HepG2 (cell line): ENCODE data around the gene COL18A1. TPM values are rescaled to one million over a fixed set of nuclear protein-coding genes. Genes with fewer than 3 reads are reported as not detected.

Source experiments
- BATF2 ChIP-seq: sonication (generic); formaldehyde crosslinking; IDR thresholded peaks from 2 replicates; pipeline ENCODE4 v1.8.0; 2022; ENCODE audit warnings: mild to moderate bottlenecking, missing genetic modification reagents, moderate library complexity
- CHCHD3 ChIP-seq: sonication (generic); formaldehyde crosslinking; IDR thresholded peaks from 2 replicates; pipeline ENCODE4 v1.8.0; 2022; ENCODE audit warnings: mild to moderate bottlenecking, missing genetic modification reagents, moderate library complexity
- MAF1 ChIP-seq: sonication (generic); formaldehyde crosslinking; IDR thresholded peaks from 2 replicates; pipeline ENCODE4 v1.5.0; 2020; ENCODE audit warnings: missing genetic modification reagents, borderline replicate concordance
- POGZ ChIP-seq: sonication (generic); formaldehyde crosslinking; IDR thresholded peaks from 2 replicates; pipeline ENCODE4 v1.4.0; 2020; ENCODE audit warnings: mild to moderate bottlenecking, missing genetic modification reagents
- PRDM15 ChIP-seq: sonication (generic); formaldehyde crosslinking; IDR thresholded peaks from 2 replicates; pipeline ENCODE4 v1.4.0; 2020; ENCODE audit warnings: missing genetic modification reagents
- RFX5 ChIP-seq: IDR thresholded peaks from 2 replicates; pipeline ENCODE4 v1.6.1; 2011; ENCODE audit warnings: low read depth, low read length, improper control_type of control experiment
- RNF219 ChIP-seq: sonication (generic); formaldehyde crosslinking; IDR thresholded peaks from 2 replicates; pipeline ENCODE4 v1.5.0; 2020; ENCODE audit warnings: mild to moderate bottlenecking, missing genetic modification reagents
- SMARCE1 ChIP-seq: fragments of 450-650 bp; IDR thresholded peaks from 2 replicates; pipeline ENCODE4 v1.6.1; 2017; ENCODE audit warnings: borderline replicate concordance
- SMYD3 ChIP-seq: sonication (generic); formaldehyde crosslinking; IDR thresholded peaks from 2 replicates; pipeline ENCODE4 v1.8.1; 2023; ENCODE audit warnings: mild to moderate bottlenecking, missing genetic modification reagents
- TEAD3 ChIP-seq: optimal IDR thresholded peaks from 2 replicates; pipeline ENCODE3; 2016; ENCODE audit warnings: borderline replicate concordance
- TIGD3 ChIP-seq: sonication (generic); formaldehyde crosslinking; IDR thresholded peaks from 2 replicates; pipeline ENCODE4 v1.5.1; 2020; ENCODE audit warnings: mild to moderate bottlenecking, missing genetic modification reagents, borderline replicate concordance
- TMF1 ChIP-seq: sonication (generic); formaldehyde crosslinking; IDR thresholded peaks from 2 replicates; pipeline ENCODE4 v1.8.1; 2022; ENCODE audit warnings: low read depth, missing genetic modification reagents
- TRAFD1 ChIP-seq: sonication (generic); formaldehyde crosslinking; IDR thresholded peaks from 2 replicates; pipeline ENCODE4 v1.5.1; 2020; ENCODE audit warnings: missing genetic modification reagents, mild to moderate bottlenecking, borderline replicate concordance
- YEATS4 ChIP-seq: sonication (generic); formaldehyde crosslinking; IDR thresholded peaks from 2 replicates; pipeline ENCODE4 v1.4.0; 2020; ENCODE audit warnings: missing genetic modification reagents, borderline replicate concordance
- ZNF337 ChIP-seq: sonication (generic); formaldehyde crosslinking; IDR thresholded peaks from 2 replicates; pipeline ENCODE4 v1.5.1; 2020; ENCODE audit warnings: missing genetic modification reagents, low read depth, mild to moderate bottlenecking, borderline replicate concordance
- ZNF382 ChIP-seq: sonication (generic); formaldehyde crosslinking; IDR thresholded peaks from 2 replicates; pipeline ENCODE4 v1.5.0; 2020; ENCODE audit warnings: missing genetic modification reagents, mild to moderate bottlenecking, borderline replicate concordance
- ZNF616 ChIP-seq: sonication (generic); formaldehyde crosslinking; IDR thresholded peaks from 2 replicates; pipeline ENCODE4 v1.5.0; 2020; ENCODE audit warnings: low read depth, mild to moderate bottlenecking, missing genetic modification reagents
- ZNF713 ChIP-seq: sonication (generic); formaldehyde crosslinking; IDR thresholded peaks from 2 replicates; pipeline ENCODE4 v1.4.0; 2020; ENCODE audit warnings: mild to moderate bottlenecking, missing genetic modification reagents
- polyA plus RNA-seq, 8 experiments: library from polyadenylated mRNA; depleted of rRNA in 3 of 8; stranded (reverse) in 7 of 8; unstranded in 1 of 8; fragments of >200 nt; fragmentation: Illumina TruSeq in 4 of 8; extraction: Trizol in 4 of 8; gene quantifications; 2 replicates each; pipeline versions ENCODE4 v1.2.1 to v1.2.3, GENCODE V29; 2011 to 2016; ENCODE audit warnings: low read depth in 4 of 8, missing spikeins in 1 of 8, mixed read lengths in 1 of 8; ENCODE audit not compliant: insufficient read depth in 1 of 8
- total RNA-seq, 5 experiments: library from RNA; depleted of rRNA; stranded (reverse); fragments of >200 nt; fragmentation: Illumina TruSeq; extraction: Trizol; gene quantifications; 2 replicates each; pipeline ENCODE4 v1.2.3, GENCODE V29; 2016; ENCODE audit warnings: low read depth in 1 of 5

The COL18A1 gene
- total and polyA plus RNA-seq, 2 of the 13 experiments (the other 11 are each of a cell fraction or from before 2014, with no cell fraction given) = 79.0 to 102 TPM

- no peak for TF ChIP-seq BATF2 (CRISPR knock-in tag)
- peak; percentile 85; the same call in 1 of the 2 replicates for TF ChIP-seq ZNF337
- peak; percentile 58 for TF ChIP-seq YEATS4
- TF ChIP-seq TIGD3 (CRISPR knock-in tag) = no peak
- no peak for TF ChIP-seq ZNF382 (CRISPR knock-in tag)
- TF ChIP-seq RFX5 = no peak
- 0 out of 2 replicates have a peak, but pooled peaks have one; percentile 69 for TF ChIP-seq MAF1 (CRISPR knock-in tag)
- TF ChIP-seq POGZ (CRISPR knock-in tag) = peak; percentile 18; the same call in 1 of the 2 replicates
- no peak for TF ChIP-seq SMARCE1
- TF ChIP-seq TMF1 (CRISPR knock-in tag) = no peak
- no peak for TF ChIP-seq ZNF616 (CRISPR knock-in tag)
- TF ChIP-seq TEAD3 (CRISPR knock-in tag) = peak; percentile 100
- TF ChIP-seq RNF219 (CRISPR knock-in tag) = 0 out of 2 replicates have a peak, but pooled peaks have one; percentile 52
- TF ChIP-seq PRDM15 (CRISPR knock-in tag) = no peak
- TF ChIP-seq CHCHD3 = no peak
- no peak for TF ChIP-seq TRAFD1 (CRISPR knock-in tag)
- no peak; the same call in 1 of the 2 replicates for TF ChIP-seq SMYD3
- no peak for TF ChIP-seq ZNF713
Measured at GRCh38 chr21:45430521-45431501, 25.8 kb downstream of the COL18A1 start (continued).
